HEK293 (cell line): ENCODE measurements around the gene EPHA6.

Experiments used
- AEBP2 ChIP-seq: fragments of 450-650 bp; formaldehyde crosslinking; IDR thresholded peaks from 2 replicates; pipeline ENCODE4 v1.5.1; 2016; ENCODE audit warnings: missing biosample characterization, missing genetic modification characterization, borderline replicate concordance
- BCL11A ChIP-seq: fragments of 450-650 bp; formaldehyde crosslinking; IDR thresholded peaks from 2 replicates; pipeline ENCODE4 v1.5.1; 2016; ENCODE audit warnings: low read depth, missing biosample characterization, missing genetic modification characterization
- GLI4 ChIP-seq: fragments of 450-650 bp; formaldehyde crosslinking; IDR thresholded peaks from 2 replicates; pipeline ENCODE4 v1.5.1; 2016; ENCODE audit warnings: missing biosample characterization, missing genetic modification characterization
- HOXA7 ChIP-seq: sonication (generic); formaldehyde crosslinking; IDR thresholded peaks from 2 replicates; pipeline ENCODE4 v1.8.1; 2022; ENCODE audit warnings: missing genetic modification reagents, borderline replicate concordance
- PRDM1 ChIP-seq: fragments of 450-650 bp; formaldehyde crosslinking; IDR thresholded peaks from 2 replicates; pipeline ENCODE4; 2016; ENCODE audit warnings: missing biosample characterization, missing genetic modification characterization
- WT1 ChIP-seq: fragments of 450-650 bp; formaldehyde crosslinking; IDR thresholded peaks from 2 replicates; pipeline ENCODE4 v1.5.1; 2016; ENCODE audit warnings: missing biosample characterization, missing genetic modification characterization
- YY2 ChIP-seq: fragments of 450-650 bp; formaldehyde crosslinking; IDR thresholded peaks from 2 replicates; pipeline ENCODE4 v1.5.1; 2016; ENCODE audit warnings: missing biosample characterization, missing genetic modification characterization
- ZBTB17 ChIP-seq: fragments of 450-650 bp; formaldehyde crosslinking; IDR thresholded peaks from 2 replicates; pipeline ENCODE4 v1.5.1; 2016; ENCODE audit warnings: missing biosample characterization, missing genetic modification characterization
- ZBTB20 ChIP-seq: fragments of 450-650 bp; formaldehyde crosslinking; IDR thresholded peaks from 2 replicates; pipeline ENCODE4 v1.5.1; 2016; ENCODE audit warnings: missing biosample characterization, missing genetic modification characterization
- ZNF202 ChIP-seq: fragments of 450-650 bp; formaldehyde crosslinking; IDR thresholded peaks from 2 replicates; pipeline ENCODE4 v1.5.1; 2016; ENCODE audit warnings: missing biosample characterization, missing genetic modification characterization, borderline replicate concordance
- ZNF223 ChIP-seq: fragments of 450-650 bp; formaldehyde crosslinking; IDR thresholded peaks from 2 replicates; pipeline ENCODE4 v1.5.1; 2016; ENCODE audit warnings: missing biosample characterization, missing genetic modification characterization
- ZNF24 ChIP-seq: fragments of 450-650 bp; formaldehyde crosslinking; IDR thresholded peaks from 2 replicates; pipeline ENCODE4 v1.5.1; 2016; ENCODE audit warnings: missing biosample characterization, missing genetic modification characterization
- ZNF26 ChIP-seq: fragments of 450-650 bp; formaldehyde crosslinking; IDR thresholded peaks from 2 replicates; pipeline ENCODE4 v1.5.1; 2016; ENCODE audit warnings: missing biosample characterization, missing genetic modification characterization
- ZNF391 ChIP-seq: fragments of 450-650 bp; formaldehyde crosslinking; IDR thresholded peaks from 2 replicates; pipeline ENCODE4 v1.5.1; 2016; ENCODE audit warnings: low read depth, missing biosample characterization, missing genetic modification characterization, borderline replicate concordance
- ZNF404 ChIP-seq: fragments of 450-650 bp; formaldehyde crosslinking; IDR thresholded peaks from 2 replicates; pipeline ENCODE4 v1.5.1; 2017; ENCODE audit warnings: missing biosample characterization, missing genetic modification characterization
- ZNF449 ChIP-seq: fragments of 450-650 bp; formaldehyde crosslinking; IDR thresholded peaks from 2 replicates; pipeline ENCODE4 v1.5.1; 2017; ENCODE audit warnings: missing biosample characterization, mild to moderate bottlenecking, missing genetic modification characterization, moderate library complexity
- ZNF530 ChIP-seq: fragments of 450-650 bp; formaldehyde crosslinking; IDR thresholded peaks from 2 replicates; pipeline ENCODE4 v1.5.1; 2016; ENCODE audit warnings: low read depth, missing biosample characterization, missing genetic modification characterization
- ZNF544 ChIP-seq: fragments of 450-650 bp; formaldehyde crosslinking; IDR thresholded peaks from 2 replicates; pipeline ENCODE4 v1.5.0; 2017; ENCODE audit warnings: missing biosample characterization, missing genetic modification characterization
- ZNF548 ChIP-seq: fragments of 450-650 bp; formaldehyde crosslinking; IDR thresholded peaks from 2 replicates; pipeline ENCODE4 v1.5.1; 2016; ENCODE audit warnings: missing biosample characterization, missing genetic modification characterization
- ZNF549 ChIP-seq: fragments of 450-650 bp; IDR thresholded peaks from 2 replicates; pipeline ENCODE4 v1.5.1; 2018; ENCODE audit warnings: missing biosample characterization, missing genetic modification characterization, mild to moderate bottlenecking, inconsistent platforms, moderate library complexity
- ZNF560 ChIP-seq: fragments of 450-650 bp; formaldehyde crosslinking; IDR thresholded peaks from 2 replicates; pipeline ENCODE4 v1.5.1; 2017; ENCODE audit warnings: missing biosample characterization, missing genetic modification characterization, borderline replicate concordance
- ZNF561 ChIP-seq: fragments of 450-650 bp; IDR thresholded peaks from 2 replicates; pipeline ENCODE4 v1.5.1; 2018; ENCODE audit warnings: missing biosample characterization, missing genetic modification characterization, borderline replicate concordance
- ZNF610 ChIP-seq: fragments of 450-650 bp; formaldehyde crosslinking; IDR thresholded peaks from 2 replicates; pipeline ENCODE4 v1.5.1; 2016; ENCODE audit warnings: missing biosample characterization, missing genetic modification characterization, borderline replicate concordance
- ZNF654 ChIP-seq: fragments of 450-650 bp; formaldehyde crosslinking; IDR thresholded peaks from 2 replicates; pipeline ENCODE4 v1.5.1; 2016; ENCODE audit warnings: low read depth, missing biosample characterization, missing genetic modification characterization
- ZNF664 ChIP-seq: fragments of 450-650 bp; formaldehyde crosslinking; IDR thresholded peaks from 2 replicates; pipeline ENCODE4 v1.5.1; 2016; ENCODE audit warnings: missing biosample characterization, missing genetic modification characterization
- ZNF670 ChIP-seq: fragments of 450-650 bp; formaldehyde crosslinking; IDR thresholded peaks from 2 replicates; pipeline ENCODE4 v1.5.1; 2016; ENCODE audit warnings: missing biosample characterization, missing genetic modification characterization, low read depth
- ZNF707 ChIP-seq: fragments of 450-650 bp; formaldehyde crosslinking; IDR thresholded peaks from 2 replicates; pipeline ENCODE4 v1.5.1; 2016; ENCODE audit warnings: missing biosample characterization, missing genetic modification characterization
- ZNF776 ChIP-seq: fragments of 450-650 bp; formaldehyde crosslinking; IDR thresholded peaks from 2 replicates; pipeline ENCODE4 v1.5.0; 2017; ENCODE audit warnings: missing biosample characterization, missing genetic modification characterization, borderline replicate concordance
- ZNF830 ChIP-seq: fragments of 450-650 bp; IDR thresholded peaks from 2 replicates; pipeline ENCODE4 v1.5.0; 2018; ENCODE audit warnings: missing biosample characterization, missing genetic modification characterization, low read depth, mild to moderate bottlenecking, moderate library complexity
- TF ChIP-seq, protein P1 (sequence below): fragments of 450-650 bp; formaldehyde crosslinking; IDR thresholded peaks from 2 replicates; pipeline ENCODE4 v1.5.1; 2016; ENCODE audit warnings: missing biosample characterization, missing genetic modification characterization
- TF ChIP-seq, protein P2 (sequence below): fragments of 450-650 bp; formaldehyde crosslinking; IDR thresholded peaks from 2 replicates; pipeline ENCODE4 v1.5.0; 2017; ENCODE audit warnings: missing biosample characterization, missing genetic modification characterization, borderline replicate concordance
- TF ChIP-seq, protein P3 (sequence below): sonication (generic); formaldehyde crosslinking; IDR thresholded peaks from 2 replicates; pipeline ENCODE4 v1.8.1; 2022; ENCODE audit warnings: mild to moderate bottlenecking, moderate library complexity, missing genetic modification reagents

The EPHA6 gene

GRCh38 chr3:96813134-96813819 lies 1.1 kb upstream of the EPHA6 start (continued):
- TF ChIP-seq, protein P1, sequence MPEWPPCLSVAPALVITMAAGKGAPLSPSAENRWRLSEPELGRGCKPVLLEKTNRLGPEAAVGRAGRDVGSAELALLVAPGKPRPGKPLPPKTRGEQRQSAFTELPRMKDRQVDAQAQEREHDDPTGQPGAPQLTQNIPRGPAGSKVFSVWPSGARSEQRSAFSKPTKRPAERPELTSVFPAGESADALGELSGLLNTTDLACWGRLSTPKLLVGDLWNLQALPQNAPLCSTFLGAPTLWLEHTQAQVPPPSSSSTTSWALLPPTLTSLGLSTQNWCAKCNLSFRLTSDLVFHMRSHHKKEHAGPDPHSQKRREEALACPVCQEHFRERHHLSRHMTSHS (tag by site-specific recombination): no peak
- TF ChIP-seq ZNF560 (tag by site-specific recombination) (no peak), ZNF202 (tag by site-specific recombination) (no peak), ZBTB17 (peak; percentile 32; the same call in 1 of the 2 replicates), ZNF548 (tag by site-specific recombination) (no peak), ZNF610 (tag by site-specific recombination) (no peak), ZNF24 (tag by site-specific recombination) (no peak), ZNF670 (tag by site-specific recombination) (no peak), ZNF830 (tag by site-specific recombination) (no peak), ZNF549 (tag by site-specific recombination) (no peak), ZNF561 (peak; percentile 33; the same call in 1 of the 2 replicates), HOXA7 (CRISPR knock-in tag) (no peak), ZNF530 (tag by site-specific recombination) (no peak), ZNF404 (no peak), ZNF544 (tag by site-specific recombination) (no peak), ZNF776 (tag by site-specific recombination) (no peak), AEBP2 (no peak), GLI4 (tag by site-specific recombination) (no peak), ZNF391 (tag by site-specific recombination) (no peak), ZNF654 (tag by site-specific recombination) (peak; percentile 68), PRDM1 (tag by site-specific recombination) (no peak), ZNF26 (tag by site-specific recombination) (no peak), YY2 (tag by site-specific recombination) (no peak), BCL11A (tag by site-specific recombination) (no peak), ZNF664 (tag by site-specific recombination) (no peak), ZBTB20 (tag by site-specific recombination) (peak; percentile 8; the same call in 1 of the 2 replicates), ZNF707 (no peak), ZNF223 (tag by site-specific recombination) (0 out of 2 replicates have a peak, but pooled peaks have one; percentile 21), ZNF449 (tag by site-specific recombination) (peak; percentile 72; the same call in 1 of the 2 replicates), WT1 (no peak)
- TF ChIP-seq, protein P2, sequence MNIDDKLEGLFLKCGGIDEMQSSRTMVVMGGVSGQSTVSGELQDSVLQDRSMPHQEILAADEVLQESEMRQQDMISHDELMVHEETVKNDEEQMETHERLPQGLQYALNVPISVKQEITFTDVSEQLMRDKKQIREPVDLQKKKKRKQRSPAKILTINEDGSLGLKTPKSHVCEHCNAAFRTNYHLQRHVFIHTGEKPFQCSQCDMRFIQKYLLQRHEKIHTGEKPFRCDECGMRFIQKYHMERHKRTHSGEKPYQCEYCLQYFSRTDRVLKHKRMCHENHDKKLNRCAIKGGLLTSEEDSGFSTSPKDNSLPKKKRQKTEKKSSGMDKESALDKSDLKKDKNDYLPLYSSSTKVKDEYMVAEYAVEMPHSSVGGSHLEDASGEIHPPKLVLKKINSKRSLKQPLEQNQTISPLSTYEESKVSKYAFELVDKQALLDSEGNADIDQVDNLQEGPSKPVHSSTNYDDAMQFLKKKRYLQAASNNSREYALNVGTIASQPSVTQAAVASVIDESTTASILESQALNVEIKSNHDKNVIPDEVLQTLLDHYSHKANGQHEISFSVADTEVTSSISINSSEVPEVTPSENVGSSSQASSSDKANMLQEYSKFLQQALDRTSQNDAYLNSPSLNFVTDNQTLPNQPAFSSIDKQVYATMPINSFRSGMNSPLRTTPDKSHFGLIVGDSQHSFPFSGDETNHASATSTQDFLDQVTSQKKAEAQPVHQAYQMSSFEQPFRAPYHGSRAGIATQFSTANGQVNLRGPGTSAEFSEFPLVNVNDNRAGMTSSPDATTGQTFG: no peak
- TF ChIP-seq, protein P3, sequence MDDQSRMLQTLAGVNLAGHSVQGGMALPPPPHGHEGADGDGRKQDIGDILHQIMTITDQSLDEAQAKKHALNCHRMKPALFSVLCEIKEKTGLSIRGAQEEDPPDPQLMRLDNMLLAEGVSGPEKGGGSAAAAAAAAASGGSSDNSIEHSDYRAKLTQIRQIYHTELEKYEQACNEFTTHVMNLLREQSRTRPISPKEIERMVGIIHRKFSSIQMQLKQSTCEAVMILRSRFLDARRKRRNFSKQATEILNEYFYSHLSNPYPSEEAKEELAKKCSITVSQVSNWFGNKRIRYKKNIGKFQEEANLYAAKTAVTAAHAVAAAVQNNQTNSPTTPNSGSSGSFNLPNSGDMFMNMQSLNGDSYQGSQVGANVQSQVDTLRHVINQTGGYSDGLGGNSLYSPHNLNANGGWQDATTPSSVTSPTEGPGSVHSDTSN: 0 out of 2 replicates have a peak, but pooled peaks have one; percentile 38
